ENCODE results near the gene ARAP3.

DNA sequence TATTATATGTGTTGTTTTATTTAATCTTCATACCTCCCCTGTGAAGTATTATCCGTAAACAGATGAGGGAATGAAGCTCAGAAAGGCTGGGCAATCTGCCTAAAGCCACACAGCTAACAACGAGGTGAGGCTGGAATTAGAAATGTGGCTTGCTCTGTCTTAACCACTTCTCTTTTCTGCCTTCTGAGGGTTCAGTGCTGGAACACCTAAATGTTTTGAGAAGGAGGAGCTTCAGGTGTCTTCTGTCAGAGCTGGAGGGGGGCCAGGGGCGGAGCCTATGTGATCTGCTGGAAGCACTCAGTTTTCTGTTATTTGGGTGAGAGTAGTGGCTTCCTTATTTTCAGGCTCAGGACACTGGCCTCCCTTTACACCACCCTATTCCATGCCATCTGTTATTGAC, 35.0 kb upstream of the ARAP3 start:
- TF ChIP-seq, protein P1, sequence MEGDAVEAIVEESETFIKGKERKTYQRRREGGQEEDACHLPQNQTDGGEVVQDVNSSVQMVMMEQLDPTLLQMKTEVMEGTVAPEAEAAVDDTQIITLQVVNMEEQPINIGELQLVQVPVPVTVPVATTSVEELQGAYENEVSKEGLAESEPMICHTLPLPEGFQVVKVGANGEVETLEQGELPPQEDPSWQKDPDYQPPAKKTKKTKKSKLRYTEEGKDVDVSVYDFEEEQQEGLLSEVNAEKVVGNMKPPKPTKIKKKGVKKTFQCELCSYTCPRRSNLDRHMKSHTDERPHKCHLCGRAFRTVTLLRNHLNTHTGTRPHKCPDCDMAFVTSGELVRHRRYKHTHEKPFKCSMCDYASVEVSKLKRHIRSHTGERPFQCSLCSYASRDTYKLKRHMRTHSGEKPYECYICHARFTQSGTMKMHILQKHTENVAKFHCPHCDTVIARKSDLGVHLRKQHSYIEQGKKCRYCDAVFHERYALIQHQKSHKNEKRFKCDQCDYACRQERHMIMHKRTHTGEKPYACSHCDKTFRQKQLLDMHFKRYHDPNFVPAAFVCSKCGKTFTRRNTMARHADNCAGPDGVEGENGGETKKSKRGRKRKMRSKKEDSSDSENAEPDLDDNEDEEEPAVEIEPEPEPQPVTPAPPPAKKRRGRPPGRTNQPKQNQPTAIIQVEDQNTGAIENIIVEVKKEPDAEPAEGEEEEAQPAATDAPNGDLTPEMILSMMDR (IDR thresholded peaks at IDR 0.05 in 2 of 3, conservative IDR thresholded peaks at IDR 0.05 in 1 of 3; ENCODE audit: borderline replicate concordance in 1 of 3, insufficient read depth in 1 of 3, low read depth in 2 of 3, low read length in 2 of 3), result no peak
- TF ChIP-seq EZH2 (IDR thresholded peaks at IDR 0.05) (no peak), RAD21 (IDR thresholded peaks at IDR 0.05; ENCODE audit: low read depth) (no peak), POLR2AphosphoS5 (IDR thresholded peaks at IDR 0.05; ENCODE audit: low read depth, low read length) (no peak), POLR2A (IDR thresholded peaks at IDR 0.05; ENCODE audit: borderline replicate concordance, extremely low read depth, insufficient read depth, insufficient read length) (no peak), SP1 (IDR thresholded peaks at IDR 0.05; ENCODE audit: low read depth) (no peak)
- TF ChIP-seq, protein P2, sequence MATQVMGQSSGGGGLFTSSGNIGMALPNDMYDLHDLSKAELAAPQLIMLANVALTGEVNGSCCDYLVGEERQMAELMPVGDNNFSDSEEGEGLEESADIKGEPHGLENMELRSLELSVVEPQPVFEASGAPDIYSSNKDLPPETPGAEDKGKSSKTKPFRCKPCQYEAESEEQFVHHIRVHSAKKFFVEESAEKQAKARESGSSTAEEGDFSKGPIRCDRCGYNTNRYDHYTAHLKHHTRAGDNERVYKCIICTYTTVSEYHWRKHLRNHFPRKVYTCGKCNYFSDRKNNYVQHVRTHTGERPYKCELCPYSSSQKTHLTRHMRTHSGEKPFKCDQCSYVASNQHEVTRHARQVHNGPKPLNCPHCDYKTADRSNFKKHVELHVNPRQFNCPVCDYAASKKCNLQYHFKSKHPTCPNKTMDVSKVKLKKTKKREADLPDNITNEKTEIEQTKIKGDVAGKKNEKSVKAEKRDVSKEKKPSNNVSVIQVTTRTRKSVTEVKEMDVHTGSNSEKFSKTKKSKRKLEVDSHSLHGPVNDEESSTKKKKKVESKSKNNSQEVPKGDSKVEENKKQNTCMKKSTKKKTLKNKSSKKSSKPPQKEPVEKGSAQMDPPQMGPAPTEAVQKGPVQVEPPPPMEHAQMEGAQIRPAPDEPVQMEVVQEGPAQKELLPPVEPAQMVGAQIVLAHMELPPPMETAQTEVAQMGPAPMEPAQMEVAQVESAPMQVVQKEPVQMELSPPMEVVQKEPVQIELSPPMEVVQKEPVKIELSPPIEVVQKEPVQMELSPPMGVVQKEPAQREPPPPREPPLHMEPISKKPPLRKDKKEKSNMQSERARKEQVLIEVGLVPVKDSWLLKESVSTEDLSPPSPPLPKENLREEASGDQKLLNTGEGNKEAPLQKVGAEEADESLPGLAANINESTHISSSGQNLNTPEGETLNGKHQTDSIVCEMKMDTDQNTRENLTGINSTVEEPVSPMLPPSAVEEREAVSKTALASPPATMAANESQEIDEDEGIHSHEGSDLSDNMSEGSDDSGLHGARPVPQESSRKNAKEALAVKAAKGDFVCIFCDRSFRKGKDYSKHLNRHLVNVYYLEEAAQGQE (IDR thresholded peaks at IDR 0.05; ENCODE audit: low read depth), result no peak
